Activated naive CD8-positive, alpha-beta T cell treated with anti-CD3 and anti-CD28 coated beads, Interleukin-2, amount 10 ng/mL, durations not matched to agents 7 days and 5 days (primary cell): ENCODE measurements around the gene PDK4. TPM values are rescaled to one million over a fixed set of nuclear protein-coding genes. Genes with fewer than 3 reads are reported as not detected.
"Not testable (repeated sequence)": the region's sequence is repeated elsewhere in the genome, so short reads cannot be mapped to it uniquely, and the experiment has no call there.

Experiments
- ATAC-seq: fragments of 150-1000 bp; cut with Tn5 transposase; one replicate; pipeline ENCODE4 v1.10.0; 2021; ENCODE audit warnings: low read depth, moderate library complexity
- POLR2A ChIA-PET: fragments of 350-600 bp; sonication (Branson Sonifier 250); formaldehyde crosslinking; loops from one replicate; lab custom pipeline; 2021; ENCODE audit warnings: antibody characterized with exemption; lab: Charles Lee
- DNase-seq: peaks from one replicate; pipeline ENCODE4 v3.0.0; 2021
- H3K27ac Mint-ChIP-seq: one replicate; pipeline ENCODE4 v1.8.0; 2022; ENCODE audit warnings: mild to moderate bottlenecking, mixed read lengths
- H3K27me3 Mint-ChIP-seq: one replicate; pipeline ENCODE4 v1.8.0; 2022; ENCODE audit warnings: mild to moderate bottlenecking, moderate library complexity, mixed read lengths
- H3K36me3 Mint-ChIP-seq: one replicate; pipeline ENCODE4 v1.8.0; 2021; ENCODE audit warnings: mild to moderate bottlenecking, mixed read lengths
- H3K4me1 Mint-ChIP-seq: one replicate; pipeline ENCODE4 v1.8.0; 2021; ENCODE audit warnings: mixed read lengths
- H3K4me3 Mint-ChIP-seq: one replicate; pipeline ENCODE4 v1.8.0; 2022; ENCODE audit warnings: mild to moderate bottlenecking, moderate library complexity, mixed read lengths
- H3K9me3 Mint-ChIP-seq: one replicate; pipeline ENCODE4 v1.8.0; 2021; ENCODE audit warnings: mixed read lengths
- total RNA-seq, 2 experiments: library from RNA; stranded (reverse); gene quantifications; one replicate each; pipeline ENCODE4 v1.2.3, GENCODE V29; 2021

The PDK4 gene
- total RNA-seq, 2 experiments from 2014 or later, result 0.39 to 1.2 TPM

GRCh38 chr7:95619517-95619916 is 23.2 kb upstream of the PDK4 start:
- H3K36me3 Mint-ChIP-seq, result no peaks in the 10 kb centered on the region
- H3K4me1 Mint-ChIP-seq, result no peaks in the 10 kb centered on the region

GRCh38 chr7:95614442-95614940 is 18.2 kb upstream of the PDK4 start:
- no peaks in the 10 kb centered on the region for H3K4me1 Mint-ChIP-seq
- DNase-seq (no peak), ATAC-seq (no peak)
- H3K27me3 Mint-ChIP-seq, result peaks cover 2% of the 10 kb centered on the region
- POLR2A ChIA-PET, result no interaction called here
- peaks cover 3% of the 10 kb centered on the region for H3K9me3 Mint-ChIP-seq
- H3K36me3 Mint-ChIP-seq, result no peaks in the 10 kb centered on the region
- no peak overlapping the region for H3K27ac Mint-ChIP-seq
- no peak overlapping the region for H3K4me3 Mint-ChIP-seq

More at GRCh38 chr7:95619517-95619916, 23.2 kb upstream of the PDK4 start:
- no peaks in the 10 kb centered on the region for H3K9me3 Mint-ChIP-seq
- H3K4me3 Mint-ChIP-seq, result no peak overlapping the region
- POLR2A ChIA-PET, result no interaction called here
- no peak for DNase-seq
- ATAC-seq, result no peak
- H3K27ac Mint-ChIP-seq, result no peak overlapping the region
- peaks cover 2% of the 10 kb centered on the region for H3K27me3 Mint-ChIP-seq

- peaks cover 3% of the 10 kb centered on the region for H3K9me3 Mint-ChIP-seq
- no peaks in the 10 kb centered on the region for H3K27me3 Mint-ChIP-seq
- no peak for DNase-seq
- no peaks in the 10 kb centered on the region for H3K36me3 Mint-ChIP-seq
- no peak for ATAC-seq
- no peak overlapping the region for H3K4me3 Mint-ChIP-seq
- no peak overlapping the region for H3K27ac Mint-ChIP-seq
- H3K4me1 Mint-ChIP-seq, result peaks cover 2% of the 10 kb centered on the region
- POLR2A ChIA-PET, result no interaction called here
Observed at GRCh38 chr7:95611224-95611623, 14.9 kb upstream of the PDK4 start.

GRCh38 chr7:95609277-95609971 is 13.1 kb upstream of the PDK4 start:
- POLR2A ChIA-PET, result no interaction called here
- Mint-ChIP-seq H3K4me1 (peaks cover 2% of the 10 kb centered on the region), H3K9me3 (peaks cover 3% of the 10 kb centered on the region), H3K36me3 (no peaks in the 10 kb centered on the region), H3K27ac (no peak overlapping the region), H3K4me3 (no peak overlapping the region), H3K27me3 (no peaks in the 10 kb centered on the region)
- DNase-seq, result no peak
- ATAC-seq, result no peak

- POLR2A ChIA-PET, result no interaction called here
Observed at GRCh38 chr7:95608359-95609173, 12.2 kb upstream of the PDK4 start.

DNA sequence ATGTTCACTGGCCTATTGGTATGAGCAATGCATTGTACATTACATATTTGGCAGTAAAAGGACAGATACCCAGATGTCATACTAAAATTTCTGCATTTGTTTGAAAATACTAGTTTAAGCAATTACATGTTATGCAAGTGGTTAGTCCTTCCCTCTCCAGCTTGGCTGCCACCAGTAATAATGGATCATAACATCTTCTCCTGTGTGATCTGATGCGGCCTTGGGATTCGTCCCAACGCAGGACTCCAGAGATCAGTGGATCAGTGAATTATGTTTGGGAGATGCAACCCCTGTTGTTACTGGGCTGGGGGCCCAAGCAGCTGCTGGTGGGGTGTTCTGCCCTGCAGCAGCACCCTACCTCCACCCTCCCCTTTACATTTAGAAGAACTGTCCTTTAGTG is 11.2 kb upstream of the PDK4 start:
- Mint-ChIP-seq H3K4me1 (peaks cover 2% of the 10 kb centered on the region), H3K36me3 (no peaks in the 10 kb centered on the region), H3K9me3 (peaks cover 1% of the 10 kb centered on the region), H3K4me3 (no peak overlapping the region), H3K27ac (no peak overlapping the region), H3K27me3 (no peaks in the 10 kb centered on the region)
- ATAC-seq (no peak), DNase-seq (no peak)
- POLR2A ChIA-PET, result no interaction called here

More at GRCh38 chr7:95608359-95609173, 12.2 kb upstream of the PDK4 start:
- DNase-seq (no peak), ATAC-seq (no peak)
- Mint-ChIP-seq H3K27me3 (no peaks in the 10 kb centered on the region), H3K27ac (no peak overlapping the region), H3K4me1 (peaks cover 2% of the 10 kb centered on the region), H3K9me3 (peaks cover 3% of the 10 kb centered on the region), H3K36me3 (no peaks in the 10 kb centered on the region), H3K4me3 (no peak overlapping the region)

GRCh38 chr7:95605275-95605674 is 9.0 kb upstream of the PDK4 start:
- POLR2A ChIA-PET, result no interaction called here
- DNase-seq (no peak), ATAC-seq (no peak)
- H3K27me3 Mint-ChIP-seq, result peaks cover 2% of the 10 kb centered on the region
- H3K36me3 Mint-ChIP-seq, result no peaks in the 10 kb centered on the region
- no peak overlapping the region for H3K27ac Mint-ChIP-seq
- peaks cover 1% of the 10 kb centered on the region for H3K9me3 Mint-ChIP-seq
- H3K4me1 Mint-ChIP-seq, result peaks cover 2% of the 10 kb centered on the region
- H3K4me3 Mint-ChIP-seq, result no peak overlapping the region

- H3K4me1 Mint-ChIP-seq, POLR2A ChIA-PET, H3K27ac Mint-ChIP-seq: not testable (repeated sequence)
Observed at GRCh38 chr7:95604811-95605210, 8.5 kb upstream of the PDK4 start.

DNA sequence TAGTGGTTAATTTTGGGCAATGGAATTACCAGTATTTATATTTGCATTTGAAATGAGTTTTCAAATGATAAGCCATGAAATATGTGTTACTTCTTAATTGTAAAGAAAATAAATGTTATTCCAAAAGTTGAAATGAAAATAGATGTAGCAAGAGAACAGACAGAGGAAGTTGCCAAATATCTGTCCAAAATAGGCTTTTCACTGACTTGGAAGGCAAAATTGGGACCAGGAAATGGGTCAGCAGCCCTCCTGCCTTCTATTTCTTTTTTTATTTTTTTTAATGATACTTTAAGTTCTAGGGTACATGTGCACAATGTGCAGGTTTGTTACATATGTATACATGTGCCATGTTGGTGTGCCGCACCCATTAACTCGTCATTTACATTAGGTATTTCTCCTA is 8.1 kb upstream of the PDK4 start:
- H3K27ac Mint-ChIP-seq, POLR2A ChIA-PET: not testable (repeated sequence)

More at GRCh38 chr7:95604811-95605210, 8.5 kb upstream of the PDK4 start:
- not testable (repeated sequence) for H3K36me3 Mint-ChIP-seq, H3K27me3 Mint-ChIP-seq, H3K9me3 Mint-ChIP-seq, ATAC-seq, DNase-seq, H3K4me3 Mint-ChIP-seq

GRCh38 chr7:95602421-95602820 is 6.1 kb upstream of the PDK4 start:
- Mint-ChIP-seq H3K27me3 (peaks cover 6% of the 10 kb centered on the region), H3K4me3 (no peak overlapping the region), H3K36me3 (no peaks in the 10 kb centered on the region), H3K9me3 (peaks cover 1% of the 10 kb centered on the region), H3K4me1 (no peaks in the 10 kb centered on the region), H3K27ac (no peak overlapping the region)
- POLR2A ChIA-PET, result no interaction called here
- ATAC-seq (no peak), DNase-seq (no peak)

More for the DNA sequence above, 8.1 kb upstream of the PDK4 start:
- H3K4me3 Mint-ChIP-seq, H3K36me3 Mint-ChIP-seq, H3K27me3 Mint-ChIP-seq, H3K4me1 Mint-ChIP-seq, H3K9me3 Mint-ChIP-seq, ATAC-seq, DNase-seq: not testable (repeated sequence)

- Mint-ChIP-seq H3K4me1 (no peaks in the 10 kb centered on the region), H3K4me3 (no peak overlapping the region), H3K36me3 (no peaks in the 10 kb centered on the region), H3K9me3 (peaks cover 1% of the 10 kb centered on the region), H3K27me3 (peaks cover 16% of the 10 kb centered on the region), H3K27ac (no peak overlapping the region)
- POLR2A ChIA-PET, result no interaction called here
- DNase-seq (no peak), ATAC-seq (no peak)
Observed at GRCh38 chr7:95601316-95601715, 5.0 kb upstream of the PDK4 start.

GRCh38 chr7:95599069-95599468 is 2.8 kb upstream of the PDK4 start:
- no peak overlapping the region for H3K4me3 Mint-ChIP-seq
- no peak for DNase-seq
- H3K4me1 Mint-ChIP-seq, result peaks cover 2% of the 10 kb centered on the region
- H3K27me3 Mint-ChIP-seq, result peaks cover 31% of the 10 kb centered on the region
- H3K27ac Mint-ChIP-seq, result no peak overlapping the region
- H3K9me3 Mint-ChIP-seq, result peaks cover 1% of the 10 kb centered on the region
- no peak for ATAC-seq
- POLR2A ChIA-PET, result no interaction called here
- no peaks in the 10 kb centered on the region for H3K36me3 Mint-ChIP-seq

DNA sequence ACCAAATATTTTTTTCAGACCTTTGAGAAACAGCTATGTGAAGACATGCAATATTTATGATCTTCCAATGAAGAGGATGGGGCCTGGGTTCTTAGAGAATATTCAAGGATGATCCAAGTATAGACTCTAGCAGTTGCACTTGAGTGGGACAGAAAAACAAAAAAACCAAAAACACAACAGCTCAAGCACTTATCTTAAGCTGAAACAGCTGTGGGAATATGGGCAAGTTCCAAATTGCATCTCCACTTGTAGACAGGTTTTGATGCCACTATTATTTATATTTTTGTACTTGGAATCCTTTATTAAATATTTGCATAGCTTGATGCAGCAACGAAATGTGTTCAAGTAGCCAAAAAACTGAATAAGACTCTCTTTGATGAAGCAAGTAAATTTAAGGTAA is 2.2 kb upstream of the PDK4 start:
- Mint-ChIP-seq H3K4me1 (peaks cover 2% of the 10 kb centered on the region), H3K27ac (no peak overlapping the region), H3K27me3 (peaks cover 31% of the 10 kb centered on the region), H3K9me3 (peaks cover 1% of the 10 kb centered on the region), H3K4me3 (no peak overlapping the region), H3K36me3 (no peaks in the 10 kb centered on the region)
- DNase-seq (no peak), ATAC-seq (no peak)
- POLR2A ChIA-PET, result no interaction called here

DNA sequence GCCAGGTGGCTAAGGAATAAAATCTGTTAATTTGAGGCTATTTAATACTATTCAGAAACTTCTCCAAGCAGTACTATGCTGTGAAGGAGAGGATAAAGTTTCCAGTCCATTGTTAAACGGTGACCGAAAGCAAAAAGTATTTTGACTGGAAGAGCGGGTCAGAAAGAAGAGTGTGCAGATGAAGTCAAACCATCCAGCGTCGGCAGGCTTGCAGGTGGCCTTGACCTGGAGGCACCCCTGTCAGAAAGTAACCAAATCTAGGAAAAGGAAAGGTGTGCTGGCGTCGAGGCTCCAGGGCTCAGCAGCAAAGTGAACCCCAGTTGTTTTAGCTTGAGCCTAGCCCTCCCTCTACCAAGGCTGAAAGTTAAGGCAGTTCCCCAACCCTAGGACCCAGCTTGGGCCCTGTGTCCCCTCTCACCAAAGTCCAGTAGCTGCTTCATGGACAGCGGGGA is 544 bp downstream of the PDK4 start:
- ATAC-seq (no peak), DNase-seq (no peak)
- Mint-ChIP-seq H3K27me3 (peaks cover 28% of the 10 kb centered on the region), H3K4me1 (peaks cover 2% of the 10 kb centered on the region), H3K27ac (no peak overlapping the region), H3K9me3 (no peaks in the 10 kb centered on the region), H3K36me3 (no peaks in the 10 kb centered on the region), H3K4me3 (no peak overlapping the region)
- POLR2A ChIA-PET, result no interaction called here
